NB4 (cell line): ENCODE results near the gene STXBP1.
A peak's percentile ranks its signal among the peaks of the same experiment; 100 is the strongest.

ENCODE experiments used
- DNase-seq: peaks from one replicate; pipeline ENCODE4 v3.0.0; 2010; ENCODE audit warnings: low read depth
- H3K4me3 ChIP-seq: one replicate; pipeline ENCODE4 v1.5.1; 2011; ENCODE audit warnings: mild to moderate bottlenecking, low read depth, low read length, moderate library complexity
- CTCF ChIP-seq: IDR thresholded peaks from one replicate; pipeline ENCODE4 v1.5.1; 2012; ENCODE audit warnings: low read depth, low read length
- MAX ChIP-seq: IDR thresholded peaks from 2 replicates; pipeline ENCODE4 v1.6.1; 2011; ENCODE audit warnings: low read depth, low read length
- MYC ChIP-seq: IDR thresholded peaks from 2 replicates; pipeline ENCODE4 v1.6.1; 2011; ENCODE audit warnings: low read depth, low read length
- POLR2A ChIP-seq: IDR thresholded peaks from 2 replicates; pipeline ENCODE4 v1.6.1; 2011; ENCODE audit warnings: mild to moderate bottlenecking; ENCODE audit not compliant: insufficient read length; ENCODE audit errors: extremely low read depth

The STXBP1 gene

GRCh38 chr9:127712867-127713266 is 100.8 kb downstream of the STXBP1 start:
- TF ChIP-seq MAX (no peak), MYC (no peak), POLR2A (no peak), CTCF (no peak)
- no peak for DNase-seq
- H3K4me3 ChIP-seq = no peak overlapping the region

- no peak for TF ChIP-seq MAX
- no peak for TF ChIP-seq MYC
- TF ChIP-seq CTCF = no peak
- TF ChIP-seq POLR2A = no peak
- DNase-seq = no peak
Measured at GRCh38 chr9:127714020-127714750, 102.1 kb downstream of the STXBP1 start.

GRCh38 chr9:127714951-127715469 is 102.9 kb downstream of the STXBP1 start:
- peak; percentile 22 for DNase-seq
- no peak for TF ChIP-seq MAX
- peak overlapping the region; percentile 65 for H3K4me3 ChIP-seq

More at GRCh38 chr9:127714020-127714750, 102.1 kb downstream of the STXBP1 start:
- peak overlapping the region; percentile 14 for H3K4me3 ChIP-seq

GRCh38 chr9:127715470-127716337 is 103.6 kb downstream of the STXBP1 start, which contains the start of the genes PTRH1 and TTC16:
Gene PTRH1, minus strand, starts transcription at chr9:127715663. Its CDS starts 24 bp downstream, at chr9:127715639.
Gene TTC16, plus strand, starts transcription at chr9:127716079. Its CDS starts 67 bp downstream, at chr9:127716146.
- peak; percentile 96 for DNase-seq
- no peak for TF ChIP-seq CTCF
- peak; percentile 59; the same call in 1 of the 2 replicates for TF ChIP-seq MAX
- no peak for TF ChIP-seq POLR2A
- TF ChIP-seq MYC = peak; percentile 44
- H3K4me3 ChIP-seq = peak within 1 kb of the TSS; percentile 75

GRCh38 chr9:127716412-127716811 is 104.3 kb downstream of the STXBP1 start:
- TF ChIP-seq POLR2A (no peak), MAX (no peak), MYC (no peak), CTCF (no peak)
- DNase-seq = no peak
- H3K4me3 ChIP-seq = no peak overlapping the region

- DNase-seq = no peak
- TF ChIP-seq POLR2A = no peak
- TF ChIP-seq MYC = no peak
- no peak for TF ChIP-seq CTCF
- no peak for TF ChIP-seq MAX
- no peak overlapping the region for H3K4me3 ChIP-seq
Measured at GRCh38 chr9:127717766-127718165, 105.7 kb downstream of the STXBP1 start.
